ENCODE measurements around the gene DNAH17. TPM values are rescaled to one million over a fixed set of nuclear protein-coding genes. Genes with fewer than 3 reads are reported as not detected.

DNAH17 gene
- polyA plus RNA-seq, 1 experiment, result not detected

DNA sequence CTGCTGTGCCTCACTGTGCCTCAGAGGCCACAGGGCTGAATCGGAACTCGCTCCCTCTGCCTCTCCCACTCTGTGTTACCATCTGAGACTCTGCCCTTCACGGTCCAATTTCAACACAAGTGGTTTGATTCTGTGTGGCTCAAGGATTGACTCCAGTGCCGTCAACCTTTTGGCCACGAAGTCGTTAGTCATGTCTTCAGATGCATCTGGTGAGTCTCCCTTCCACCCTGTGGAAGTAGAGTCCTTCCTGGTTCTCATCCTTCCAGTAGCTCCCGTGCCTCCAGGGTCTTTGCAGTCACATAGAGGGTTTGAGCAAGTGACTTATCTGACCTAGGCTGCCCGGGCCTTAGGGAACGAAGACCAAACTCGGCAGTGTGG is 147.6 kb downstream of the DNAH17 start:
- TF ChIP-seq, protein P1, sequence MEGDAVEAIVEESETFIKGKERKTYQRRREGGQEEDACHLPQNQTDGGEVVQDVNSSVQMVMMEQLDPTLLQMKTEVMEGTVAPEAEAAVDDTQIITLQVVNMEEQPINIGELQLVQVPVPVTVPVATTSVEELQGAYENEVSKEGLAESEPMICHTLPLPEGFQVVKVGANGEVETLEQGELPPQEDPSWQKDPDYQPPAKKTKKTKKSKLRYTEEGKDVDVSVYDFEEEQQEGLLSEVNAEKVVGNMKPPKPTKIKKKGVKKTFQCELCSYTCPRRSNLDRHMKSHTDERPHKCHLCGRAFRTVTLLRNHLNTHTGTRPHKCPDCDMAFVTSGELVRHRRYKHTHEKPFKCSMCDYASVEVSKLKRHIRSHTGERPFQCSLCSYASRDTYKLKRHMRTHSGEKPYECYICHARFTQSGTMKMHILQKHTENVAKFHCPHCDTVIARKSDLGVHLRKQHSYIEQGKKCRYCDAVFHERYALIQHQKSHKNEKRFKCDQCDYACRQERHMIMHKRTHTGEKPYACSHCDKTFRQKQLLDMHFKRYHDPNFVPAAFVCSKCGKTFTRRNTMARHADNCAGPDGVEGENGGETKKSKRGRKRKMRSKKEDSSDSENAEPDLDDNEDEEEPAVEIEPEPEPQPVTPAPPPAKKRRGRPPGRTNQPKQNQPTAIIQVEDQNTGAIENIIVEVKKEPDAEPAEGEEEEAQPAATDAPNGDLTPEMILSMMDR (IDR thresholded peaks at IDR 0.05; ENCODE audit: low read depth, low read length), result no peak
- no peaks in the 10 kb centered on the region for H3K27me3 ChIP-seq (ENCODE audit: control insufficient read depth, insufficient read depth, low read length)
- POLR2A ChIA-PET, result no interaction called here
- no peak overlapping the region for H3K27ac ChIP-seq (ENCODE audit: low read depth, low read length)
- CTCF ChIA-PET, result no interaction called here
- H3K9me3 ChIP-seq (ENCODE audit: control insufficient read depth, insufficient read depth, low read length), result no peaks in the 10 kb centered on the region; the same call in 1 of the 2 replicates
- no peak overlapping the region for H3K4me3 ChIP-seq (ENCODE audit: low read depth, low read length)
- DNase-seq (ENCODE audit: low read depth, low spot score), result no peak

- ChIA-PET CTCF (interaction anchor here (0.6 kb wide), 1 partner anchor 169 kb away, joined by 8 read pairs; no protein-coding TSS in a partner anchor), POLR2A (interaction anchor here (0.7 kb wide), 1 partner anchor 59 kb away, joined by 3 read pairs; no protein-coding TSS in a partner anchor)
- no peak overlapping the region for H3K27ac ChIP-seq (ENCODE audit: low read depth, low read length)
- H3K27me3 ChIP-seq (ENCODE audit: control insufficient read depth, insufficient read depth, low read length), result no peaks in the 10 kb centered on the region
- no peak for DNase-seq (ENCODE audit: low read depth, low spot score)
- TF ChIP-seq, protein P1 (IDR thresholded peaks at IDR 0.05; ENCODE audit: low read depth, low read length), result no peak
- no peaks in the 10 kb centered on the region; the same call in 1 of the 2 replicates for H3K9me3 ChIP-seq (ENCODE audit: control insufficient read depth, insufficient read depth, low read length)
- no peak overlapping the region for H3K4me3 ChIP-seq (ENCODE audit: low read depth, low read length)
Observed at GRCh38 chr17:78428836-78429617, 148.2 kb downstream of the DNAH17 start.

DNA sequence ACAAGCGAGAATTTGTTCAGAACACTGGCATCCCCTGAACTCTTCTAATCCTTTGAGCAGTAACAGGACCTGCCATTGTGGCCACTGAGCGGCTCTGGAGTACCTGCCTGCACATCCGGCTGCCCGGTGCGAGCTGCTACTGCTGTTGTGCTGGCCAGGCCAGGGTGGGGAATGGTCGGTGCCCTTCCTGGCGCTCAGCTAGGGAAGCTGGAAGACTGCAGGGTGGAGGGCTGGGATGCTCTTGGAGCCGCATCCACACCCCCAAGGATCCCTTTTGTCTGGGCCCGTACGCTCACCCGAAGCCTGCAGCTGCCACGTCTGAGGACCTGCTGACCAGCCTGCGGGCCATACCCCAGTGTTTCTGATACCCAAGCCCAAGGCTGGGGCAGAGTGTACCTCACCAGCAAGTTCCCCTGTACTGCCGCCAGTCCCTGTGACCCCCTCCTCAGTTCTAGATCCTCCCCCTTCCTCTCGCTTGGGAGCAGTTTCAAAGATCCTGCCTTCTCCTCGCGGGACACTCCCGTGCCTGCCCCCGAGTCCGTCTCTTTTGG is 149.1 kb downstream of the DNAH17 start:
- no peaks in the 10 kb centered on the region; the same call in 1 of the 2 replicates for H3K9me3 ChIP-seq (ENCODE audit: control insufficient read depth, insufficient read depth, low read length)
- DNase-seq (ENCODE audit: low read depth, low spot score), result no peak
- H3K4me3 ChIP-seq (ENCODE audit: low read depth, low read length), result no peak overlapping the region
- TF ChIP-seq, protein P1 (IDR thresholded peaks at IDR 0.05; ENCODE audit: low read depth, low read length), result no peak
- no peaks in the 10 kb centered on the region for H3K27me3 ChIP-seq (ENCODE audit: control insufficient read depth, insufficient read depth, low read length)
- ChIA-PET POLR2A (interaction anchor here (0.7 kb wide), 1 partner anchor 58 kb away, joined by 3 read pairs; no protein-coding TSS in a partner anchor), CTCF (no interaction called here)
- H3K27ac ChIP-seq (ENCODE audit: low read depth, low read length), result no peak overlapping the region

DNA sequence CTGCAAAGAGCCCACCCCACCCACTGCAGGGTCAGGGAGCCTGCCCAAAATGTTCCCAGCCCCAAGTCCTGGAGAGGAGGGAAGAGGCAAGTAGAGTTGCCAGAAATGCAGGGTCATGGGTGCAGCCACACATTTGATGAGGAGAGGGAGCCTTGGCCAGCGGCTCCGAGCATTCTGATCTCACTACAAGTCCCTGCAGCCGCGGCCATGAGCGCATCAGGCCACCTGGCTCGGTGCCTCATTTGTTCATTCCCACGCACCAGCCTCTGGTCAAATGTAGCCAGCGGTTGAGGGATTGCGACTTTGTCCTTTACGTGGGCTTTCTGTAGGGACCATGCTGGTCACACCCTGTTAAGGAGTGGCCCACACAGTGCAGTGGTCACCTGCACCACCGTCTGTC is 150.1 kb downstream of the DNAH17 start:
- H3K4me3 ChIP-seq (ENCODE audit: low read depth, low read length), result no peak overlapping the region
- H3K27ac ChIP-seq (ENCODE audit: low read depth, low read length), result no peak overlapping the region
- no peaks in the 10 kb centered on the region; the same call in 1 of the 2 replicates for H3K9me3 ChIP-seq (ENCODE audit: control insufficient read depth, insufficient read depth, low read length)
- CTCF ChIA-PET, result interaction anchor here (0.6 kb wide), 1 partner anchor 385 kb away, joined by 4 read pairs; no protein-coding TSS in a partner anchor
- POLR2A ChIA-PET, result no interaction called here
- no peaks in the 10 kb centered on the region for H3K27me3 ChIP-seq (ENCODE audit: control insufficient read depth, insufficient read depth, low read length)
- no peak for DNase-seq (ENCODE audit: low read depth, low spot score)
- TF ChIP-seq, protein P1 (IDR thresholded peaks at IDR 0.05; ENCODE audit: low read depth, low read length), result no peak
